ENCODE measurements around the gene VCAM1.
"Not testable (repeated sequence)": the region's sequence is repeated elsewhere in the genome, so short reads cannot be mapped to it uniquely, and the experiment has no call there.

Gene VCAM1

GRCh38 chr1:100703052-100703451, 16.5 kb upstream of the VCAM1 start:
- H3K4me3 ChIP-seq (ENCODE audit: low read depth, low read length) = no peak overlapping the region
- no peak for TF ChIP-seq CTCF (IDR thresholded peaks at IDR 0.05; ENCODE audit: borderline replicate concordance, insufficient read depth, low read depth, low read length)

- H3K4me3 ChIP-seq (ENCODE audit: low read depth, low read length) = no peak overlapping the region
- no peak for TF ChIP-seq CTCF (IDR thresholded peaks at IDR 0.05; ENCODE audit: borderline replicate concordance, insufficient read depth, low read depth, low read length)
These were observed 15.8 kb upstream of the VCAM1 start for GRCh38 chr1:100703716-100704115.

- TF ChIP-seq CTCF (IDR thresholded peaks at IDR 0.05; ENCODE audit: borderline replicate concordance, insufficient read depth, low read depth, low read length) = no peak
- no peak overlapping the region for H3K4me3 ChIP-seq (ENCODE audit: low read depth, low read length)
These were observed 15.1 kb upstream of the VCAM1 start for GRCh38 chr1:100704473-100704872.

GRCh38 chr1:100706296-100706695, 13.2 kb upstream of the VCAM1 start:
- TF ChIP-seq CTCF (IDR thresholded peaks at IDR 0.05; ENCODE audit: borderline replicate concordance, insufficient read depth, low read depth, low read length) = no peak
- H3K4me3 ChIP-seq (ENCODE audit: low read depth, low read length) = no peak overlapping the region

GRCh38 chr1:100706856-100707255, 12.7 kb upstream of the VCAM1 start:
- TF ChIP-seq CTCF (IDR thresholded peaks at IDR 0.05; ENCODE audit: borderline replicate concordance, insufficient read depth, low read depth, low read length) = no peak
- no peak overlapping the region for H3K4me3 ChIP-seq (ENCODE audit: low read depth, low read length)

- no peak for TF ChIP-seq CTCF (IDR thresholded peaks at IDR 0.05; ENCODE audit: borderline replicate concordance, insufficient read depth, low read depth, low read length)
- no peak overlapping the region for H3K4me3 ChIP-seq (ENCODE audit: low read depth, low read length)
These were observed 11.0 kb upstream of the VCAM1 start for GRCh38 chr1:100708476-100709062.

- no peak for TF ChIP-seq CTCF (IDR thresholded peaks at IDR 0.05; ENCODE audit: borderline replicate concordance, insufficient read depth, low read depth, low read length)
These were observed 8.4 kb upstream of the VCAM1 start for GRCh38 chr1:100710906-100711682.

GRCh38 chr1:100713027-100713426, 6.5 kb upstream of the VCAM1 start:
- not testable (repeated sequence) for H3K4me3 ChIP-seq (ENCODE audit: low read depth, low read length)

More at GRCh38 chr1:100710906-100711682, 8.4 kb upstream of the VCAM1 start:
- H3K4me3 ChIP-seq (ENCODE audit: low read depth, low read length) = no peak overlapping the region

Data from GM12875 (cell line).